GM19240 (cell line): ENCODE results near the gene PWWP2A.
"Not testable (repeated sequence)": the region's sequence is repeated elsewhere in the genome, so short reads cannot be mapped to it uniquely, and the experiment has no call there.

Experiments used
- DNase-seq: peaks from one replicate; pipeline ENCODE4 v3.0.0; 2011; ENCODE audit warnings: low spot score; ENCODE audit not compliant: insufficient read length

PWWP2A gene

DNA sequence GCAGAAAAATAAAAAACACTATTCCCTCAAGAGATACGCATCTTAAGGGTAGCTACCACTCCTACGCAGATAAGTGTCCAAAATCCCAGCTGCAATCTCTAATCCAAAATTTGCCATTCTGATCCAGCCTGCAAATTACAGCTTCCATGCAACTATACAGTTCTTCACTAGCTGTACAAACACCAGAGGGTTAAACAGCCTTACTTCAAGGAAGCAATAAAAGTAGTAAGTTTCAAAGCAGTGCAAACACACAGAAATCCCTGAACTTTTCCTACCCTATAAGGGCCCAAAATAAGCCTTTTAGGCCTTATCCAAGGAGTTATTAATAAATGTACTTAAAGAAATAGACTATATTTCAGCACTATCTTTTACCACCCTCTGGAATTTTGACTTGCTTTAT lies 39.5 kb downstream of the PWWP2A start:
- DNase-seq: no peak

DNA sequence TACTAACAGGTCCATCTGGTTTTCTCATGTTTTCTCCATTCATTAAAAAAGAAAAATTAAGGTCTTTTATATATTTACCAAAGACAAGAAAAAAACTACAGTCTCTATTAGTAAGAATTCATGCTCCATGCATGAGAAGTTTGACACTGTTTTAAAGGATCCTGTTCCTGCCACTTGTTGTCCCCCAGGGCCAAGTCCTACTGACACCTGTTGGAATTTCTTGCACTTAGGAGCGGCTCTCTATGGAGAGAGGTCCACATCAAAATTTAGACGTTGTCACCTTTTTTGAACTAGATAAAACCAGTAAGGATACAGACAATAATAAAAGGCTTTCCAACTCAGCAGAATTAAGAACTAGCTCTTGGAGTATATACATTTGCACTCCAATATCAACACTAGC lies 42.3 kb downstream of the PWWP2A start:
- no peak for DNase-seq

- no peak for DNase-seq
Measured at GRCh38 chr5:160075073-160075472, 44.2 kb downstream of the PWWP2A start.

GRCh38 chr5:160071916-160072315 lies 47.3 kb downstream of the PWWP2A start:
- DNase-seq: no peak

DNA sequence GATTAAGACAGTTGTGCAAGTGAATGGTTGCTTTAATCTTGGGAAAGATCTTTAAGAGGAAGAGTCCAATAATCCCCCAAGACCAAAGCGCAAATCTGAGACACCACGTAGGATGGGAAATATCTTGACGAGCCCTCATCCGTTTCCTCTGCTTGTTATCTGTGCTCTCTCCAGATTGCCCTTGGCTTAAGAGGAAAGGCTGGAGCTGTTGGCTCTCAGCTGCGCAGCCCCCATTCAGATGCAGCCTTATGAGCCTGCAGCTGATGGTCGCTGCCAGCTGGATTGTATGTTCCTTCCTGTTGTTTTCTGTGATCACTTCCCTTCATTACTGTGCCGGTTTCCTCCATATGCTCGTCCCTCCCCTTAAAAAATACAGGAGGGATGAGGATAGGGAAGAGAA lies 47.7 kb downstream of the PWWP2A start:
- DNase-seq: no peak

DNA sequence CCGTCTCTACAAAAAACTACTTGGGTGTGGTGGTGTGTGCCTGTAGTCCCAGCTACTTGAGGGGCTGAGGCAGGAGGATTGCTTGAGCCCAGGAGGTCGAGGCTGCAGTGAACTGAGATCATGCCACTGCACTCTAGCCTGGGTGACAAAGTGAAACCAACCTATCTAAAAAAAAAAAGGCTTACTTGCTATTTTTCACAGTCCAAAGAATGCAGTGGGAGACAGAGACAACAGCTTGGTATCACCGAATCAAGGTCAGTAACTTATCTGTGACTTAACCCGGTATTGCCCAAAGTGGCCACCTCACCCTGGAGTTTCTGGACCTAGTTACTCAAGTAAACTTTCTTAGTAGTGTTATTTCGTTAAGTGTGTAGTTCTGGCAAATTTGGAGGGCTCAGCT lies 50.1 kb downstream of the PWWP2A start:
- DNase-seq: not testable (repeated sequence)

- no peak for DNase-seq
Measured at GRCh38 chr5:160064995-160065614, 54.1 kb downstream of the PWWP2A start.

DNA sequence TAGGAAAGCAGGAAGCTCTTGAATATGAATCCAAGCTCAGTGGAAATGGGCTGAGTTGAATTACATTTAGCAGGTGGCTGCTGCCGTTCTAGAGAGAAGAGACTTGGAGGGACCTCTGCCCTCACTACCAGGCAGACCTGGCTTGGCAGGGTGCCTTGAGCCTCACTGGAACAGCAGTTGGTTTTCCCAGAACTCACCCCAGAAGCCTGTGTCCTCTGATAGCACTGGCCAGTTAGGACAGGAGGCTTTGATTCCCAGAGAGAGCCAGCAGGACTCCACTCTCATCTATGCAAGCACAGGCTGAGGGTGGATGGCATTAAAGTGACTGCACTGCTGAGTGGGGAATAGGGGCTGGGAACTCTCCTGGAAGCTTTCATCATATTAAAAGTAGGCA lies 54.8 kb downstream of the PWWP2A start:
- DNase-seq: no peak

- no peak for DNase-seq
Measured at GRCh38 chr5:160061770-160062169, 57.5 kb downstream of the PWWP2A start.

DNA sequence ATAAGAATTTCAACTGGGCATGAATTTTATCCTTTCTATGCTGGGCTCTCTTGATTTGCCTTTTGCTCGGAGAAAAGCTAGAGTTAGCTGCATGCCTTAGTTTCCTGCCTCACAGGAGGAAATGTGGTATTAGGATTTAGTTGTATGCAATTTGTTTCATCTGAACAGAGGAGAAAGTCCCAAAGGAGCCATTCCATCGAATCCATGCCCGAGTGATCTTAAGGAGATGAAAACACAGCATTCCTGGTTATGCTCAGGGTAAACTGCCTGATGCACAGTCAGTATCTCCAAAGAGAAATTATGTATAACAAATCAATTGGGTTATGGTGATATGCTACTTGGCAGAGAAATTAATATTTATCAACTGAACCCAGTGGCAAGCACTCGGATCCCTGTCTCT lies 59.2 kb downstream of the PWWP2A start:
- no peak for DNase-seq

- no peak for DNase-seq
Measured at GRCh38 chr5:160057256-160057655, 62.0 kb downstream of the PWWP2A start.

DNA sequence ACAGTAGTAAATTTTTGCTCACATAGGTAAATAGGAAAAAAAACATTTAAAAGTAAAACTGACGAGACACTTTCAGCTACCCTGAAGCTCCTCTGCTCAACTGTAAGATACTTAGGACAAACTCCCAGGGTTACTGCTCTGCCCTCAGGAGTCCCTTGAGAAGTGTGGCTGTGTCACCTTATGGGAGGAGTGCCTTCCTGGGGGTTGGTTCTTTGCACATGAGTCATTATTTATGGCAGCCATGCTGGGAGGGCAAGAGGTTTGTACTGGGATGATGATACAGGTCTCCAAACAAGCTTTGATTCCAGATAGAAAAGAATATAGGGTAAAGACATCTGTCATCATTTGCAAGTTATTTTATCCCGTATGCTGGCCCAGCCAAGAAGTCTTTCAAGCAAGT lies 64.4 kb downstream of the PWWP2A start:
- DNase-seq: no peak

GRCh38 chr5:160054047-160054446 lies 65.2 kb downstream of the PWWP2A start:
- DNase-seq: no peak

DNA sequence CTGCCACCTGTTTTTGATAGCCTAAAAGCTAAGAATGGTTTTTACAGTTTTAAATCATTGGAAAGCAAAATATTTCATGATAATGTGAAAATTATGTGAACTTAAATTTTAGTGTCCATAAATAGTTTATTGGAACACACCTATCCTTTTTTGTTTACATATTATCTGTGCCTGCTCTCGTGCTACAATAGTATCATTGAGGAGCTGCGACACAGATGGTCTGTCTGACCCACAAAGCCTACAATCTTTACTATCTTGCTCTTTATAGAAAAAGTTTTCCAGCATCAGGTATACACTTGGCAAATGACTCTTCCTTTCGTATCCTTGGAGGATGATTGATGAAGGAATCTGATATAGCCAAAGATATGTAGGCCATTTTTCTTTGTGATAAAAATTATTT lies 70.2 kb downstream of the PWWP2A start:
- DNase-seq: no peak

DNA sequence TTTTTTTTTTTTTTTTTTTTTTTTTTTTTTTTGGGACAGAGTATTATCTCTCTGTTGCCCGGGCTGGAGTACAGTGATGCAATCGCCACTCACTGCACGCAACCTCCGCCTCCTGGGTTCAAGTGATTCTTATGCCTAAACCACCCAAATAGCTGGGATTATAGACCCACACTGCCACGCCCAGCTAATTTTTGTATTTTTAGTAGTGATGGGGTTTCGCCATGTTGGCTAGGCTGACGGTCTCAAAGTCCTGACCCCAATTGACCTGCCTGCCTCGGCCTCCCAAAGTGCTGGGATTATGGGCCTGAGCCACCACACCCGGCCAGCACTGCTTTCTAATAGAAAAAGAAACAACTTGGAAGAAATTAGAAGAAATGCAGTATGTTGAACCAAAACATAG lies 71.1 kb downstream of the PWWP2A start:
- DNase-seq: no peak

DNA sequence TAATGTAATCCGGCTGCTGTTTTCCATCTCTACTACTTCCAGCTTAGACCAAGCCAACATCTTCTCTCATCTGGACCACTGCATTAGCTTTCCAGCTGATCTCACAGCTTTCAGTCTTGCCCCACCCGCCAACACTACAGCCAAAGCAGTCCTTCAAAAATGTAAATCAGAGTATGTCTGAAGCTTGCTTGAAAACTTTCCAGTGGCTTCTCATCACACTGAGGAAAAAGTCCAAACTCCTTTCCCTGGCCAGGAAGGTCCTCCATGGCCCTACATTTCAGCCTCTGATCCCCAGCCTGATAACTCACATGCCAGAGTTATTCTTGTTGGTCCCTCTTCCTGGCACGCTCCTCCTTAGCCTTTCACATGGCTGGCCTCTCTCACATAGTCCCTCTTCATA lies 71.8 kb downstream of the PWWP2A start:
- DNase-seq: no peak

DNA sequence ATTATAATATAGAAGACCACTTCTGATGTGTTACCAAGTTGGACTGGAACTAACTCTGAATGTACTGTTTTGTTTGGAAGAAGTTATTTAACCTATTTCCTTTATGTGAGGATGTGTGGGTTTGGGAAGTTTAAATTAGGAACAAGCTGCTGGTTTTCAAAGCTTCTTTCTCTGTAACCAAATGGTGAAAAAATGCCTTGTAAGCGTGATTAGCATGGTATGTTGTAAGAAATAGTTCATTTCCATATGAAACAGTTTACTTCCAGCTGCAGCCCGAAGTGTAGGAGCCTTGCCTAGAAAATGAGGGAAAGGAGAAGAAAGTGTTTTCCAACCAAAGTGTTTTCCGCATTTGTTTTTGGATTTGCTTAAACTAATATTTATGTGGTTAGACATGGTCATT lies 74.3 kb downstream of the PWWP2A start:
- DNase-seq: no peak

- no peak for DNase-seq
Measured at GRCh38 chr5:160044391-160044804, 74.9 kb downstream of the PWWP2A start.

- DNase-seq: no peak
Measured at GRCh38 chr5:160042671-160043070, 76.6 kb downstream of the PWWP2A start.
